Measurements from ENCODE around the gene ARHGAP21.
A peak's percentile ranks its signal among the peaks of the same experiment; 100 is the strongest.
"Not testable (repeated sequence)": the region's sequence is repeated elsewhere in the genome, so short reads cannot be mapped to it uniquely, and the experiment has no call there.

The ARHGAP21 gene

DNA sequence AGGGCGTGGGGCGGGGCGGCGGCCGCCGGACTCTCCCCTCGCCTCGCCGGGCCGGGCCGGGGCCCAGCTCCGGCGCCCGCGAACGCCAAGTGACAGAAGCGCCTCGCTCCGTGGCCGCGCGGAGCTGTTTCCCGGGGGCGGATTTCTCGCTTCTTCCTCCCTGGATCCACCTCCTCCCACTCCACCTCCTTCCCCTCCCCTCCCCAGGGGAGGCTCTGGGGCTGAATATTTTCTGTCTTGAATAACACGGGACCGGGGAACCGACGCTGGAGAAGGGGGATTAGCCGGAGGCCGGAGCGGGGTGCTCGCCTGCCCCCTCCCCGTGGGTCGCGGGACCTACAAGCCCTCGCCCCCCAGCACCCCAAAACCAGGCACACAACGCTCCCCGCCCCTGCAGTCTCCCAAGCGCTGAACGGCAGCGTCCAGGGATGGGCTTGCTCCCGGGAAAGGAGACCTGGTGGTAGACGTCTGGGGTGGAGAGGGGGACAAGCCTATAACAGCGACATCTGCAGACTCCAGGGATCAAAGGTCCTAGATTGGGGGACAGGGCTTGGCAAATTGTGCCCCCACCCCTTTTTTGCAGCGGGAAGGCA is at the start of gene ARHGAP21:
ARHGAP21 (minus strand) TSS at position 100 of the 593 bp plus-strand sequence. CDS start 1,988 bp downstream, outside the sequence.
- peak; percentile 79 for DNase-seq

DNA sequence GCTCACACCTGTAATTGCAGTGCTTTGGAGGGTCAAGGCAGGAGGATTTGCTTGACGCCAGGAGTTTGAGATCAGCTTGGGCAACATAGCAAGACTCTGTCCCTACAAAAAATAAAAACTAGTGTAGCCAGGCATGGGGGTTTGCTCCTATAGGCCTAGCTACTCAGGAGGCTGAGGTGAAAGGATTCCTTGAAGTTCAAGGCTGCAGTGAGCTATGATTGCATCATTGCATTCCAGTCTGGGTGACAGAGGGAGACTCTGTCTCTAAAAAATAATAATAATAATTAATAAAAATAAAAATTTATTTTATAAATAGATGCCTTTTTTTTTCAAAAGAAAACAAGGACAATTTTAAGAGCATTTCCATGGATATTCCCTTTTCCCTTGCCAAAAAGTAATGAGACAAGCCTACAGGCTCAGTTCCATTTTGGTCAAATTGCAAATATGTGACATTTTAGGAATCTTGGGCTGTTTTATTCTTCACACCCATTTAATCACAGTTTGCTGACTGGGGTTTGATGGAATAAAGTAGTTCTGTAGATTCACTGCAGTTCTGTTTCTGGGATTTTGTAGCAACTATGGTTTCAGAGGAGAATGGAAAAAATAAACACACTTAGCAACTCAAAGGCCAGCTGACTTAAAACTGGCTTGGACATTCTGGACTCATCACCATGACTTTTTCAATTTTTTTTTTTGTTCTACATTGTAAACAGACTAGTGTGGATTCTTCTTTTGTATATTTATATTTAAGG is 48.4 kb upstream of the ARHGAP21 start:
- no peak for DNase-seq

DNA sequence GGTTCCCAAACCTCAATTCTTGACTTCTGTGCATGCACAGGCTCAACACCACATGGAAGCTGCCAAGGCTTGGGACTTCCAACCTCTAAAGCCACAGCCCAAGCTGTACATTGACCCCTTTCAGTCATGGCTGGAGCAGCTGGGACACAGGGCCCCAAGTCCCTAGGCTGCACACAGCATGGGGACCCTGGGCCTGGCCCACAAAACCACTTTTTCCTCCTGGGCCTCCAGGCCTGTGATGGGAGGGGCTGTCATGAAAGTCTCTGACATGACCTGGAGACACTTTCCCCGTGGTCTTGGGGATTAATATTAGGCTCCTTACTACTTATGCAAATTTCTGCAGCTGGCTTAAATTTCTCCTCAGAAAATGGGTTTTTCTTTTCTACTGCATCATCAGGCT is 41.3 kb upstream of the ARHGAP21 start:
- not testable (repeated sequence) for DNase-seq

DNA sequence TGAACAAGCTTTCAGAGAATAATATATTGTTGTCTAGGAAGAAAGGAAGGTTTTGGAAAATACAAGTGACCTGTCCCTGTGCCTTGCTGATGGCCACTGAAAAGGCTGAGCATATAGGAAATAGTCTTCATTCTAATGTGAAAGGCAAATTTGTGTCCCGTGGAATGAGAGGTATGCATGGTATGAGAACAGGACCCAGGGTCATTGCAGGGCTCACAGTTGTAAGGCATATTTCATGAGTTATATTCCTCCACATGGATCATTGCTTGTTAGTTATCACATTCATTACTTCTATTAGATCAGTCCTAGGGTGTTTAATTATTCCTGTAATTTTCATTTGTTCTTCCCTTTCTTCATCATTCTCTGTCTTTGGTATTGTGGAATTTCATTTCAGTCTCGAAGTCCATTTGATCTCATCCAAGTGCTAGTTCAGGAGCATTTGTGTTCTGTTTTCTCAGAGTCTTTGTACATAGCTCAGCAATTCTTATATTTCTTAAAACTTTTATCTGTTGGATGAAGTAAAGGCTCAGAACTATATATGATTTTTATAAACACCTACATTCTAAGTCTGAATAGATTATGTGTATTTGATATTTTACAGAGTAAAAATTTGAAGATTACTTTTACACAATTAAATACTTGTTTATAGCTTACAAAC is 39.4 kb upstream of the ARHGAP21 start:
- DNase-seq: no peak

DNA sequence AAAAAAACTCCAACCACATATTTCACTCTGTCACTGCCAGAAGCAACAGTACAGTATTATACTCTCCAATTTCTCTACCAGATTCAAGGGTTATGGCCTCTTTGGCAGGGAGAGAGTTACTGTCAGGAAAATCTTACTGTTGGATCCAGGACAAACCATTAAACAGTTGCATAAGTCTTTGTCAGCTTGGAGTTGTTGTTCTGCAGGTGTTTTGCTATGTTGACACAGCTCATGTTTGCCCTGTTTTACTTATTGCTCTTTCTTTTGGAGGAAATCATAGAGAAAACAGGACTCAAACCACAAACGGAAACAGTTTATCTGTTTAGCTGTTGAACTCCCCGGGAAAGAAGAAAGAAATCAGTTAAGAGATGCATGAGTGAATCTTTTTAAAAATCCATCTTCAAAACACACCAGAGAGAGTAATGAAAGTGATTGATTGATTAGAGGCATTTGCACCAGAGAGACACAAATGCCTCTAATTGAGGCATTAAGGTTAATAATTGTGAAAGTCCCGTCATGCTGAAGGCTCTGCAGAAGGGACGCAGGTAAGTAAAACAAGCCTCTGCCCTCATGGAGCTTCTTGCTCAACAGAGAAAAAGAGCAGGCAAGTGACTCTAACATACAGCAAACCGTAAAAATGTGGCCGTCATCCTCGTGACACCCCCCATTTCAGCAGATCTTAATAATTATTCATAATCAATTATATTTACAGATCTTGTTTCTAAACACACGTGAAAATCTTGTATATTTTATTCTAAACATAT is 38.7 kb upstream of the ARHGAP21 start:
- DNase-seq: no peak

DNA sequence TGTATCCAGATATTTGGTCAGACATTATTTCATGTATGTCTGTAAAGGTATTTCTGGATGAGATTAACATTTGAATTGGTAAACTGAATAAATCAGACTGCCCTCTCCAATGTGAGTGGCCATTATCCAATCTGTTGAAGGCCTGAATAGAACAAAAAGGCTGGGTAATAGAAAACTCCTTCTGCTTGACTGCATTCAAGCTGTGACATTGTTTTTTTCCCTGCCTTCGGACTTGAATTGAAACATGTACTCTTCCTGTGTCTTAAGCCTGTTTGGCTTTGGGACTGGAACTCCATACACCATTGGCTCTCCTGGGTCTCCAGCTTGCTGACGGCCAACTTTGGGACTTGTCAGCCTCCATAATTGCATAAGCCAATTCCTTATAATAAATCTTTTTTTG is 36.0 kb upstream of the ARHGAP21 start:
- DNase-seq: no peak

DNA sequence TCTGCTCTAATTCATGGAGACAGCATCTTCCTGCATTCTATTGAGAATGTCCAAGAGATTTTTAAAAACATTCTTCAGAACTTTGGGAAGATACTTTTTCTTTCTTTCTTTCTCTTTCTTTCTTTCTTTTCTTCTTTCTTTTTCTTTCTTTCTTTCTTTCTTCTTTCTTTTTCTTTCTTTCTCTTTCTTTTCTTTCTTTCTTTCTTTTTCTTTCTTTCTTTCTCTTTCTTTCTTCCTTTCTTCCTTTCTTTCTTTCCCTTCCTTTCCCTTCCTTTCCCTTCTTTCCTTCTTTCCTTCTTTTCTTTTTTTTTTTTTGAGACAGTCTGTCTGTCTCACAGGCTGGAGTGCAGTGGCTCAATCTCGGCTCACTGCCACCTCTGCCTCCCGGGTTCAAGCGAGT is 34.6 kb upstream of the ARHGAP21 start:
- DNase-seq: not testable (repeated sequence)

DNA sequence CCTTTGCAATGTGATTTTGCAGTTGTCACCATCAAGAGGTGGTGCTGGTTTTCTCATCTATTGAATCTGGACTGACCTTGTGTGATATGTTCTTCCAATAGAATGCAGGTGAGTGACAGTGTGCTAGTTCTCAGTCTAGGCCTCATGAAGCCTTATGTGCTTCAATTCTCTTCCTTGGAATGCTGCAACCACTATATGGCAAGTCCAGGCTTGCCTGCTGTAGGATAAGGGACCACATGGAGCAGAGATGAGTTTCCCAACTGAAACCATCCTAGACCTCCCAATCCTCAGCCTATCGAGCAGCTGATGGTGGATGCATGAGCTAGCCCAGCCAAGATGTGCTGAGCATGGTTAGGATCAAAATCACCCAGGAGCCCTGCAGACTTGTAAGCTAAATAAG is 32.6 kb upstream of the ARHGAP21 start:
- DNase-seq: no peak

DNA sequence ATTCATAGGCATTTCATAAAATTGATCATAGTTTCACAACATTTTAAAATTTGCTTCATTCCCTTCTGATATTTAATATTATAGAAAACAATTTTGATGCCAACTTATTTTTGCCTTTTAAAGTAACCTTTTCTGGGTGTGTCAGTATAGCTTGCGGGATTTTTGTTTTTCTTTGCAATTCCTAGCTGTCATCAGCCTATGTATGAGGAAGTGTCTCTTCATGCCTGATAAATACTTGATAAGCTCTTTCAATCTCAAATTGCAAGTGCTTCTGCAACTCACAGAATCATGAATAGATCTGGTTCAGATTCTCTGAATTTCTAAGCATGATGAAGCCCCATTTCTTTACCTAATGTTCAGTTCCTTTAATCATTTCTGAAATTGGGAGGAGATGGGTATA is 28.0 kb upstream of the ARHGAP21 start:
- peak; percentile 57 for DNase-seq

DNA sequence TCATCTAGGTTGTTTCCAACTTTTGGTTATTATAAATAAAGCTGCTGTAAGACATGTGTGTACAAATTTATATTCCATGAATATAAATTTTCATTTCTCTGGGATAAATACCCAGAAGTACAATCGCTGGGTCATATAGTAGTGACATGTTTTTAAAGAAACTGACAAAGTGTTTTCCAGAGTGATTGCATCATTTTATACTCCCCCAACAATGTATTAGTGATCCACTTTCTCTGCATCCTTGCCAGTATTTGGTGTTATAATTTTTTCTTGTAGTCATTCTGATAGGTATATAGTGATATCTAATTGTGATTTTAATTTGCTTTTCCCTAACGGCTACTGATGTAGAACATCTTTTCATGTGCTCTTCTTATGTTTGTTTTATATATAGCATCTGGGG is 27.0 kb upstream of the ARHGAP21 start:
- no peak for DNase-seq

DNA sequence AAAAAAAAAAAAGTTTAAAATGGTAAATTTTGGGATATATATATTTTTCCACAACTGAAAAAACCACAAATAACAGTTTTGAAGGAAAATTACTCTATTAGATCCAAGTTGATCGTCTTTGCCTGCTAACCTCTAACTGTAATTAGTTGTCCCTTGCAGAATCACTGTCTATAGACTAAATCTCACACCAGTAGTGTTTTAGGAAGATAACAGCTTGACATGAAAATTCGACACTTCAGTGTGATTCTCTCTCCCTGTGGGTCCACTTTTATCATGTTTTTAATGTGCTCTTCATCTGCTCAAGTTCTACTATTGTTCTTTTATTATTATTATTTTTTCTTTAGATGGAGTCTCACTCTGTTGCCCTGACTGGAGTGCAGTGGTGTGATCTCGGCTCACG is 24.5 kb upstream of the ARHGAP21 start:
- DNase-seq: no peak

DNA sequence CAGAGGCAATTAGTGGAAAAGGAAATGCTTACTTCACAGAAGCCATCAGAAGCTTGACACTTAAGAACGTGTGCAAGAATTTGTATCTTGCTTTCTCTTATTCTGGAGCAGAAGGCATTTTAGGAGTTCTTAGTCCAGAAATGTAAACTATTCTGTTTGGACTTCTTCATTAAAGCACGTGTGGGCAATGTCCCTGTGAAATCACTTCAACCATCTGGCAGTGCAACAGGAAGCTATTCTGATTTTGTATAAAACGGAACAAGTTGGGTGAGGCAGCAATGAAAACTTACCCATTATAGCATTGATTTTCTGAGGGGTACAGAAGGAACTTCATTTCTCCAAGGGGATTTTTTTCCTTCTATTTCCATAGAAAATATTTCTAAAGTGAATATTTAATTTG is 21.3 kb upstream of the ARHGAP21 start:
- DNase-seq: peak; percentile 6

DNA sequence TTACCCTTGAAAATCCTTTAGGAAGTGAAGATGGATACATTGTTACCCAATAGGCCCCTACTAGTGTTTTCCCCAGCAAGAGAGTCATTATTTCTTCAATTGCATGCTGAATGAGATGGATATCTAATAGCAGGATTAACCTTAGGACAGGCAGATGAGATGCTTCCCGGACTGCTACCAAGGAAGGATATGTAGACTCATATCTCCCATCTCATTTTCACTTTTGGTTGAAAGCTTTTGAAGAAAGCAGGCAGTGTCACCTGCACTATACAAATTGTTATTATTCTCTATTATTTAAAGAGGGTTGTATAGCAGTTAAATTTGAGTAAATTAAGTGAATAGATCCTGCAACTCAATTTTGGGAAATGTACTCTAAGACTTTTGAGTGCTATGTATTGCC is 17.0 kb upstream of the ARHGAP21 start:
- no peak for DNase-seq

DNA sequence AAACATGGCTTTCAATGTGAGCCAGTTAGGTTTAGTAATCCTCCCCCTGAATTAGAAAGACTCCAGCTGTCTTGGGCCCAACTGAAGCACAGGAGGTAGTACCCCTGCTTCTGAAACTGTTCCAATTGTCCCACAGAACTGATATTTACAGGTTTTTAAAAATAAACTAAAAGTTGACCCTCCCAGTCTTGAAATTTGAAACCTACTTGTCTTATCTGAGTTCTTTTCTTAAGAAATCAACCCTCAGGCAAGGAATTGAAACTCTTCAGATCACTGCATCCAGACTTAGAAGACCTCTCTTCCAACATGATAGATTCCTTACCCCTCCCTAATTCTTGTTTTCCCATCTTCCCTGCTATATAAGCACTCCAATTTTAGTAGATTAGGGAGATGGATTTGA is 13.3 kb upstream of the ARHGAP21 start:
- DNase-seq: no peak

DNA sequence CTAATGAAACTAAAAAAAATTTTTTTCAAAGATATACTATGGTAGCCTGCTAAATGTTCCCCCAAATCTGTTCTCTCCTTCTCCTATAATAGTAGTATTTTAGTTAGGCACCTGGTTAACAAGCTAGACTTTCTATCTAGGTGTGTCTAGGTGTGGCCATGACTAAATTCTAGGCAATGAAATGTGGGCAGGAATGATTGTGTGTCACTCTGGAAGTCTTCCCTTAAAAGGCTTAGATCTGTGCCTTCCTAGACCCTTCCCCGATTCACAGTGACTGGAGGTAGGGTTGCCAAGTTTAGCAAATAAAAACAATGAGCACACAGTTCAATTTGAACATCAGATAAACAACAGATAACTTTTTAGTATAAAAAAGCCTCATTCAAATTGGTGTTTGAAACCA is 8.3 kb upstream of the ARHGAP21 start:
- no peak for DNase-seq

DNA sequence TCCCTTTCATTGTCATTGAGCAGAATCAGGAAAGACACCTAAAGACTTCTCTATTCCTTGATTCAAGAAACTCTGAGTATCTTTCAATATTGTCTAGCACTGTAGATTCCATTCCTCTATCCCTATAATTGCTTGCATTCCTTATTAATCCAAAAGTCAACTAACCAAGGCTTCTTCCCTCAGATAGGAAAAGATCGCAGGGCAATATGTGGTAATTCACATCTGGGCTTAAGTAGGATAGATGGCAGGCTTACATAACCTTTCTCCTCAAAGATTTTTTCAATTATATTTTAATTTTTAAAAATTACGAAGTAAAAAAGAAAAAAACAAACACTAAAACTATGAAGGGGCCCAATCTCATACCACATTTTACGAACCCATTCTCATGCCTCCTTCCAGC is 7.1 kb upstream of the ARHGAP21 start:
- DNase-seq: no peak

DNA sequence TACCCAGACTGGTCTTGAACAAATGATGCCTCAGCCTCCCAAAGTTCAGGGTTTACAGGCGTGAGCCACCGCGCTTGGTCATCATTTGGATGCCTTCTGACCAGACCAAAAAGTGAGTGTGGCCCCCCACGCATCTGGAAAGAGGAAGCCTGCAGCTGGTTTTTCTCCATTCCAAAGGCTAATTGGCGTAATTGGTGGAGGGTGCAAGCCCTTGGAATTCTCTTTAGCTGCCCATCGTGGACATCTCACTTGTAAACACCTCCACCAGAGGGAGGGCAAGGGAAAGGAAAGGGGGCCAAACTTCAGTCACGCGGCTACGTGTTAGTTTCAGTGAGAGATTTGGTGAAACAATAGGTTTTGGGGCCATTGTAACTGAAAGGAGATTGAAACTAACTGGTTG is 4.1 kb upstream of the ARHGAP21 start:
- DNase-seq: peak; percentile 8

DNA sequence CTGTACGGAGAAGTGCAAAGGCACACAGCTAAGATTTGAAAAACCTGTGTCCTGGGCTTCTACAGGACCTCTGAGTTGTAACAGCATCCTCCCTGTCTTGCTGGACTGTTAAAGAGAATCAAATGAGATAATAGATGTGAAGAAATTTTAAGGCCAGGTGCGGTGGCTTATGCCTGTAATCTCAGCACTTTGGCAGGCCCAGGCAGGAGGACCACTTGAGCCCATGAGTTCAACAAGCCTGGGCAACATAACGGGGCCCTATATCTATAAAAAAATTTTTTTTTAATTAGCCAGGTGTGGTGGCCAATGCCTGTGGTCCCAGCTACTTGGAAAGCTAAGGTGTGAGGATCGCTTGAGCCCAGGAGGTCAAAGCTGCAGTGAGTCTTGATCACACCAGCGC is 2.9 kb upstream of the ARHGAP21 start:
- DNase-seq: no peak

DNA sequence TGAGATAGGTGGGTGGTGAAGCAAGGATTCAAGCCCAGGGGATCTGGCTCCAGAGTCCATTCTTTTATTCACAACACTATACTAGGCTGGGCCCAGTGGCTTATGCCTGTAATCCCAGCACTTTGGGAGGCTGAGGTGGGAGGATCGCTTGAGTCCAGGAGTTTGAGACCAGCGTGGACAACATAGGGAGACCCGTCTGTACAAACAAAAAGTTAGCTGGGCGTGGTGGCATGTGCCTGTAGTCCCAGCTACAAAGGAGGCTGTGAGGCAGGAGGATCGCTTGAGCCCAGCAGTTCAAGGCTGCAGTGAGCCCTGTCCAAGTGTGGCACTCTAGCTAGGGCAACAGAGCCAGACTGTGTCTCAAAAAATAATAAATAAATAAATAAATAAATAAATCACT is 2.3 kb upstream of the ARHGAP21 start:
- not testable (repeated sequence) for DNase-seq

DNA sequence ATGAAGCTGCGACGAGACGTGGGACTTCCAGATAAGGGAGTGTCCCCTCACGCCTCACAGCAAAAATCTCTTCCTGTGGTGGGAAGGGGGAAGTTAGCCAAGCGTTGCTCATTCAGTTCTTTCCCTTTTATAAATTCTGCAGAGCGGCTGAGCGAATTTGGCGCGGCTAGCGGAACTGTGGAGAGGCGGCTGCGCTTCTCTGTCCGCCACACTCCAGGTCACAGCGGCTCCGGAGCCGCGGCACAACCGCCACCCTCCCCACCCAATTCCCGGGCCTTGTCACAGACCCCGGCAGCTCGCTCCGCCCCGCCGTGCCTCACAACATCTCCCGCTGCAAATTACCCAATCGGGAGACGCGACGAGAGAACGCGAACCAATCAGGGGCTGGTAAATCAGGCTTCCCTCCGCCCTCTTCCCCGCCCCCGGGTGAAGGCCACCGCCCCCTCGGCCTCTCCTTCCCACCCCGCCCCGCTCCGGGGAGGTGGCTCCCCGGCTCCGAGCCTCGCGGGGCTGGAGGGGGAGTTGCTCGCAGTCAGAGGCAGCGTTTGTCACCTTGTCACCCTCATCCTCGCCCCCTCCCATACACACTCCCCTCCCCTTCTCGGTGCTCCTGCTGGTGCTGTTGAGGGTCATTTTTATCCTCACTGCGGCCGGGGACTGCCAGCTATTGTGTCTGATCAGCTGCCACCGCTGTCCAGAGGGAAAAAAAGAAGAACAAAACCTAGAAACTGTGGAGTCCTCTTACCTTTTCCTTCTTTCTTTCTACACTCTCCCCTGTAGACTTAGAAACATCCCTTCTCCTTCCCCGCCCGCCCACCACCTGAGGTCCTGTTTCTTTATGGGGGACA is 918 bp upstream of the ARHGAP21 start:
- DNase-seq: peak; percentile 97

DNA sequence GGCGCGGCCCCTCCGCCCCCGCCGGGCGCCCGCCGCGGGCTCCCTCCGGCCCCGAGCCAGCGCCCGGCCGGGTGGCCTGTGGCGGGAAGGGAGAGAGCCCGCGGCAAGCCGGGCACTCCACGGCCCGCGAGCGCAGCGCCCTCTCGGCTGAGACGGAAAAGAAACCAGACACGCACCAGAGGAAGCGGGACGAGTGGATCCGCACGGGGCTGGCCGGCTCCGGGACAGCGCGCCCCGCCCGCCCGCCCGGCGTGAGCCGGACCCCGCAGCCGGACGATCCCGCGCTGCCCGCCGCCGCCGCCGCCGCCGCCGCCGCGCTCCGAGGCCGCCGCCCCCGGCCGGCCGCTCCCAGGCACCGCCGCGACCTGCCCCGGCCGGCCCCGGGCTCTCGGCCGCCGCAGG is 300 bp downstream of the ARHGAP21 start:
- DNase-seq: peak; percentile 63

DNA sequence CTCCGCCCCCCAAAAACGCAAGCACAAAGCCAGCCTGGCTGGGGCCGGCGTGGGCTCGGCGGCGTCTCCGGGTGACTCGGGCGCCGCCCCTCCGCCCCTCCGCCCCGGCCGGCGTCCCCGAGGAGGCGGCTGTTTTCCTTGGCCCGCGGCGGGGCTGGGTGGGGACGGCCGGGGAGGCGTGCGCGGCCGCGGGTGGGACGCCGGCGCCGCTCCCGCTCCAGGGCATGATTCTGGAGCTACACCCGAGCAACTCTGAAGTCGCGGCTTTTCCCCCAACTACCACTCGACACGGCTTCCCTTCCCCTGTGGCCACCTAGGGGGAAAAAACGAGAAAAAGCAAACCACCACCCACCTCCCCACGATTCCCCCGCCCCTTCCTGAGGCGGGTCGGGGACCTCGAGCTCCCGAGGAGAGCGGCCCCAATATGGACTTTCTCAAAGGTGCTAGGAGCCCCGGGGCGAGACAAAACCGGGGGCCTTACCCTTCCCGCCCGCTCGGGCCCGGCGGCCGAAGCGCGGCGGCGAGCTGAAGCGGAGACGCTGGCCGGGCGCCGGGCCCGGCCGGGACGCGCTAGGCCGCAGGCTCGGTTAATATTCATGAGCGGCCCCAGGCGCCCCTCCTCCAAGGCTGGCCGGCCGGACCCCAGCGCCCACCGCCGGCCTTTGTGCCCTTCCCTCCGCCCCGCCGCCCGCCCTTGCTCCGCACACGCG is 856 bp downstream of the ARHGAP21 start:
- peak; percentile 75 for DNase-seq

Measured in OCI-M1 (cell line).